ENCODE data around the gene ROR2.

DNA sequence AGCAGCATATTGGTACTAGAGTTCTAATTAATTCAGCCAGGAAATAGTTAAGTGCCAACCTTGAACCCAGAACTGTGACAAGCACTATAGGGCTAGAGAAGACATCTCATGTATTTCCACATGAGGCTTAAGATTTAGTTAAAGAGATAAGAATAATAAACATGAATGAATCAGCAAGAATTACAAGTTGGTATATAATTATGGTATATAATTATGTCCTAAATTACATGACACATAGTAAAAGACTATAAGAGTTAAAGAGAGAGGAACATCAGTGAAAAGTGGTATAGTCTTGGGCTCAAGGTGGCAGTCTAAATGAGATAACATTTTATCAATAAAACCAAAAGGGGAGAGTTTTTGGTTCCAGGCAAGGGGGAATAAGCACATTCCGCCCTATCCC is 303.3 kb downstream of the ROR2 start:
- TF ChIP-seq, protein P1, sequence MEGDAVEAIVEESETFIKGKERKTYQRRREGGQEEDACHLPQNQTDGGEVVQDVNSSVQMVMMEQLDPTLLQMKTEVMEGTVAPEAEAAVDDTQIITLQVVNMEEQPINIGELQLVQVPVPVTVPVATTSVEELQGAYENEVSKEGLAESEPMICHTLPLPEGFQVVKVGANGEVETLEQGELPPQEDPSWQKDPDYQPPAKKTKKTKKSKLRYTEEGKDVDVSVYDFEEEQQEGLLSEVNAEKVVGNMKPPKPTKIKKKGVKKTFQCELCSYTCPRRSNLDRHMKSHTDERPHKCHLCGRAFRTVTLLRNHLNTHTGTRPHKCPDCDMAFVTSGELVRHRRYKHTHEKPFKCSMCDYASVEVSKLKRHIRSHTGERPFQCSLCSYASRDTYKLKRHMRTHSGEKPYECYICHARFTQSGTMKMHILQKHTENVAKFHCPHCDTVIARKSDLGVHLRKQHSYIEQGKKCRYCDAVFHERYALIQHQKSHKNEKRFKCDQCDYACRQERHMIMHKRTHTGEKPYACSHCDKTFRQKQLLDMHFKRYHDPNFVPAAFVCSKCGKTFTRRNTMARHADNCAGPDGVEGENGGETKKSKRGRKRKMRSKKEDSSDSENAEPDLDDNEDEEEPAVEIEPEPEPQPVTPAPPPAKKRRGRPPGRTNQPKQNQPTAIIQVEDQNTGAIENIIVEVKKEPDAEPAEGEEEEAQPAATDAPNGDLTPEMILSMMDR (CRISPR knock-in tag; IDR thresholded peaks at IDR 0.05) = no peak
- TF ChIP-seq ZBTB8A (CRISPR knock-in tag; IDR thresholded peaks at IDR 0.05; ENCODE audit: borderline replicate concordance, low read depth) (no peak), ZSCAN29 (CRISPR knock-in tag; conservative IDR thresholded peaks at IDR 0.05) (no peak), GABPA (IDR thresholded peaks at IDR 0.05; ENCODE audit: low read depth, low read length) (no peak), GABPA (CRISPR knock-in tag; IDR thresholded peaks at IDR 0.05; ENCODE audit: low read depth) (no peak), KLF9 (CRISPR knock-in tag; IDR thresholded peaks at IDR 0.05; ENCODE audit: low read depth) (no peak)
